HL-60 (cell line): Measurements from ENCODE around the gene RBM41.

ENCODE experiments used
- DNase-seq, 2 experiments: peaks; one replicate each; pipeline ENCODE4 v3.0.0-alpha.2; 2010 to 2020; ENCODE audit warnings: low read depth in 1 of 2, low spot score in 1 of 2
- H3K27ac ChIP-seq: fragments of 250-450 bp; sonication (Bioruptor Pico); replicated peaks from 2 replicates; pipeline ENCODE4 v1.5.1; 2020; ENCODE audit warnings: mild to moderate bottlenecking, moderate library complexity
- H3K27me3 ChIP-seq: fragments of 250-450 bp; sonication (Bioruptor Pico); 2 replicates; pipeline ENCODE4 v1.5.1; 2021; ENCODE audit warnings: mild to moderate bottlenecking, moderate library complexity; ENCODE audit not compliant: insufficient read depth, poor library complexity, severe bottlenecking
- H3K4me3 ChIP-seq: replicated peaks from 2 replicates; pipeline ENCODE4 v1.5.1; 2011; ENCODE audit warnings: mild to moderate bottlenecking, control low read depth, low read length; ENCODE audit not compliant: insufficient read depth
- GABPA ChIP-seq: IDR thresholded peaks from 2 replicates; pipeline ENCODE4 v1.6.1; 2012; ENCODE audit warnings: low read depth
- POLR2AphosphoS5 ChIP-seq: IDR thresholded peaks from 2 replicates; pipeline ENCODE4 v1.6.1; 2012; ENCODE audit warnings: low read depth
- SPI1 ChIP-seq: IDR thresholded peaks from 2 replicates; pipeline ENCODE4 v1.6.1; 2012; ENCODE audit warnings: low read depth, mild to moderate bottlenecking, borderline replicate concordance
- TF ChIP-seq, protein P1 (sequence below): IDR thresholded peaks from one replicate; pipeline ENCODE4 v1.5.1; 2011; ENCODE audit warnings: low read length, control low read depth, inconsistent platforms; ENCODE audit not compliant: insufficient read depth
- TF ChIP-seq, protein P2 (sequence below): IDR thresholded peaks from 2 replicates; pipeline ENCODE4 v1.6.1; 2012; ENCODE audit warnings: low read depth; ENCODE audit not compliant: insufficient replicate concordance

RBM41 gene

DNA sequence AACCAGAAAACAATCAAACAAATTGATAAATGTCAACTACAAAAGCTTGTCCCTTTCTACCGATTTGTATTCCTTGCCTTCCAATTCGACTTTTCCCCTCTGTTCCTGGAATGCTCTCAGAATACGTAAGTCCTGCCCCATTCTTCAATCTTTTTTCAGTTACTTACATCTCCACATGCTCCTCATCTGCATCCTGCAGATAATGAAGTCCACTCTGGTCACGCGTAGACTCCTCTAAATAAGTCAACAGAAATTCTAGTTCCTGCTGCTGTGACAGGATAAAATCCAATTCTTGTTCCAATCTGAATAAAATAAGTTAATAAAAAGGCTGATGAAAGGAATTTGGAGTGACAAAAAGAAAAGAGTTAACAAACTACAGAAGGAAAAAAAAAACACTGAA, 34.4 kb upstream of the RBM41 start:
- no peak for DNase-seq
- Histone ChIP-seq H3K27me3 (no peaks in the 10 kb centered on the region), H3K27ac (no peak overlapping the region), H3K4me3 (no peak overlapping the region)
- TF ChIP-seq SPI1 (no peak), GABPA (no peak), POLR2AphosphoS5 (no peak)
- TF ChIP-seq, protein P1, sequence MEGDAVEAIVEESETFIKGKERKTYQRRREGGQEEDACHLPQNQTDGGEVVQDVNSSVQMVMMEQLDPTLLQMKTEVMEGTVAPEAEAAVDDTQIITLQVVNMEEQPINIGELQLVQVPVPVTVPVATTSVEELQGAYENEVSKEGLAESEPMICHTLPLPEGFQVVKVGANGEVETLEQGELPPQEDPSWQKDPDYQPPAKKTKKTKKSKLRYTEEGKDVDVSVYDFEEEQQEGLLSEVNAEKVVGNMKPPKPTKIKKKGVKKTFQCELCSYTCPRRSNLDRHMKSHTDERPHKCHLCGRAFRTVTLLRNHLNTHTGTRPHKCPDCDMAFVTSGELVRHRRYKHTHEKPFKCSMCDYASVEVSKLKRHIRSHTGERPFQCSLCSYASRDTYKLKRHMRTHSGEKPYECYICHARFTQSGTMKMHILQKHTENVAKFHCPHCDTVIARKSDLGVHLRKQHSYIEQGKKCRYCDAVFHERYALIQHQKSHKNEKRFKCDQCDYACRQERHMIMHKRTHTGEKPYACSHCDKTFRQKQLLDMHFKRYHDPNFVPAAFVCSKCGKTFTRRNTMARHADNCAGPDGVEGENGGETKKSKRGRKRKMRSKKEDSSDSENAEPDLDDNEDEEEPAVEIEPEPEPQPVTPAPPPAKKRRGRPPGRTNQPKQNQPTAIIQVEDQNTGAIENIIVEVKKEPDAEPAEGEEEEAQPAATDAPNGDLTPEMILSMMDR: no peak
- TF ChIP-seq, protein P2, sequence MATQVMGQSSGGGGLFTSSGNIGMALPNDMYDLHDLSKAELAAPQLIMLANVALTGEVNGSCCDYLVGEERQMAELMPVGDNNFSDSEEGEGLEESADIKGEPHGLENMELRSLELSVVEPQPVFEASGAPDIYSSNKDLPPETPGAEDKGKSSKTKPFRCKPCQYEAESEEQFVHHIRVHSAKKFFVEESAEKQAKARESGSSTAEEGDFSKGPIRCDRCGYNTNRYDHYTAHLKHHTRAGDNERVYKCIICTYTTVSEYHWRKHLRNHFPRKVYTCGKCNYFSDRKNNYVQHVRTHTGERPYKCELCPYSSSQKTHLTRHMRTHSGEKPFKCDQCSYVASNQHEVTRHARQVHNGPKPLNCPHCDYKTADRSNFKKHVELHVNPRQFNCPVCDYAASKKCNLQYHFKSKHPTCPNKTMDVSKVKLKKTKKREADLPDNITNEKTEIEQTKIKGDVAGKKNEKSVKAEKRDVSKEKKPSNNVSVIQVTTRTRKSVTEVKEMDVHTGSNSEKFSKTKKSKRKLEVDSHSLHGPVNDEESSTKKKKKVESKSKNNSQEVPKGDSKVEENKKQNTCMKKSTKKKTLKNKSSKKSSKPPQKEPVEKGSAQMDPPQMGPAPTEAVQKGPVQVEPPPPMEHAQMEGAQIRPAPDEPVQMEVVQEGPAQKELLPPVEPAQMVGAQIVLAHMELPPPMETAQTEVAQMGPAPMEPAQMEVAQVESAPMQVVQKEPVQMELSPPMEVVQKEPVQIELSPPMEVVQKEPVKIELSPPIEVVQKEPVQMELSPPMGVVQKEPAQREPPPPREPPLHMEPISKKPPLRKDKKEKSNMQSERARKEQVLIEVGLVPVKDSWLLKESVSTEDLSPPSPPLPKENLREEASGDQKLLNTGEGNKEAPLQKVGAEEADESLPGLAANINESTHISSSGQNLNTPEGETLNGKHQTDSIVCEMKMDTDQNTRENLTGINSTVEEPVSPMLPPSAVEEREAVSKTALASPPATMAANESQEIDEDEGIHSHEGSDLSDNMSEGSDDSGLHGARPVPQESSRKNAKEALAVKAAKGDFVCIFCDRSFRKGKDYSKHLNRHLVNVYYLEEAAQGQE: no peak

DNA sequence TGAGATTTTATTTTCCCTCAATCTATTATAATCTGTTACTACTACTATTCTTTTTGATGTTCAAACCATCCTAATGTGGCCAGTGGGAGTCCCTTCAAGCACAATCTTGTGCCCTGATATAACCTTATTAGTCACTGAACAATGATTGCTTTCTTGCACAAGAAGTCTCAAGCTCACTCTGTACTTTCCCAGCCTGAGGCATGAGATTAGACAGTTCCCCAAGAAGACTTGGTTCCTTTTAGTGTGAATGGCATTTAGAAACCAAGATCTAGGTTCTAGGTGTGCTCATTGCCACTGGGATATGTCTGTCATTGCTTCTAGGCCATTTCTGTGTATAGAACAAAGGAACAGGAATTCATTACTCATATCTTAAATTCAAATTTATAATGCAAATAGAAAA, 28.0 kb upstream of the RBM41 start:
- DNase-seq: no peak
- no peak overlapping the region for H3K4me3 ChIP-seq
- no peak for TF ChIP-seq GABPA
- TF ChIP-seq SPI1: no peak
- TF ChIP-seq POLR2AphosphoS5: no peak
- TF ChIP-seq, protein P1: no peak
- TF ChIP-seq, protein P2: no peak

DNA sequence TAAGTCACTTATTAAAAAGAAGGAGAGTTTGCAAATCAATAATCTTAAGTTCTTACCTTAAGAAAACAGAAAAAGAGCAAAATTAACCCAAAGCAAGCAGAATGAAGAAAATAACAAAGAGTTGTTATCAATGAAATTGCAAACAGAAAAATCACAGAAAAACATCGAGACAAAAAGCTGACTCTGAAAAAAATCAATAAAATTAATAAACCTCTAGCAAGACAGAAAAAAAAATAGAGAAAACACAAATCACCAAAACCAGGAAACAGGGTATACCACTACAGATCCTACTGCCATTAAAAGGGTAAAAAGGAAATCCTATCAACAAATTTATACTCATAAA, 17.3 kb upstream of the RBM41 start:
- no peak overlapping the region for H3K27ac ChIP-seq
- TF ChIP-seq GABPA (no peak), POLR2AphosphoS5 (no peak), SPI1 (no peak)
- TF ChIP-seq, protein P2: no peak
- TF ChIP-seq, protein P1: no peak

More for the DNA sequence above, 28.0 kb upstream of the RBM41 start:
- Histone ChIP-seq H3K27ac (no peak overlapping the region), H3K27me3 (no peaks in the 10 kb centered on the region)

More for the DNA sequence above, 17.3 kb upstream of the RBM41 start:
- DNase-seq: no peak
- Histone ChIP-seq H3K27me3 (no peaks in the 10 kb centered on the region), H3K4me3 (no peak overlapping the region)
